Femur (tissue), 1 donor: ENCODE data around the gene NUSAP1.
A peak's percentile ranks its signal among the peaks of the same experiment; 100 is the strongest.
"Not testable (repeated sequence)": the region's sequence is repeated elsewhere in the genome, so short reads cannot be mapped to it uniquely, and the experiment has no call there.

Source experiments
- DNase-seq: peaks from one replicate; pipeline ENCODE4 v3.0.0-alpha.2; 2017

NUSAP1 gene, protein sequence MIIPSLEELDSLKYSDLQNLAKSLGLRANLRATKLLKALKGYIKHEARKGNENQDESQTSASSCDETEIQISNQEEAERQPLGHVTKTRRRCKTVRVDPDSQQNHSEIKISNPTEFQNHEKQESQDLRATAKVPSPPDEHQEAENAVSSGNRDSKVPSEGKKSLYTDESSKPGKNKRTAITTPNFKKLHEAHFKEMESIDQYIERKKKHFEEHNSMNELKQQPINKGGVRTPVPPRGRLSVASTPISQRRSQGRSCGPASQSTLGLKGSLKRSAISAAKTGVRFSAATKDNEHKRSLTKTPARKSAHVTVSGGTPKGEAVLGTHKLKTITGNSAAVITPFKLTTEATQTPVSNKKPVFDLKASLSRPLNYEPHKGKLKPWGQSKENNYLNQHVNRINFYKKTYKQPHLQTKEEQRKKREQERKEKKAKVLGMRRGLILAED

DNA sequence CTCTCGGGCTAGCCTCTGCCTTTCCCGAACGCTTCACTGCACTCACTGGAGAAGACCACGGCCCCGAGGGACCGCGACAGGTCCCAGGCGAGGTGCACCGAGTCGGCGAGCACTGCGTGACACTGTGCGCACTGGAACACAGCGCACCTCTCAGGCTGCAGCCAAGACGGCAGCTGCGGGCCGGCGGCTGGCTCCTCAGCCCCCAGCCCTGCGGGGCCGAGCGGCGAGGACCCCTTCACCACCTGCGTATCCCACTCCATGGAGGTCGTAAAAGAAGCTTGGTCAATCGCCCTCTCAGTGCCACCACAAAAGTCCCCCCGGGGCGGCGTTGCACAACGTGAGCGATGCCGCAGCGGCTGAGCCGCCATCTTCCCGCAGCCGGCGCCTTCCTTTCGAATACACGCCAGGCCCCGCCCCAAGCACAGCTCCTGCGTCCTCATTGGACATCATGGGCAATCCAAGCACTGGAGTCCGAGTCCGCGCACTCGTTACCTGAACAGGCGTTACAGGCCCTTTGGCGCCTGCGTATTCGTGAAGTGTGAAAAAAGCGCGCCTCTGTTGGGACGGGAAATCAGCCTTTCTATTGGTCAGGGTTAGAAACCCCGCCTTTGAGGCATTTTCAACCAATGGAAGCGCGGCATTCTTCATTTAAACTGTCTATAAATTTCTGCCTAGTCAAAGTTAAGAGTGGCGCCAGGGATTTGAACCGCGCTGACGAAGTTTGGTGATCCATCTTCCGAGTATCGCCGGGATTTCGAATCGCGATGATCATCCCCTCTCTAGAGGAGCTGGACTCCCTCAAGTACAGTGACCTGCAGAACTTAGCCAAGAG lies at the start of gene NUSAP1, which contains the start of gene OIP5:
Gene NUSAP1 (plus strand): TSS at position 688 of the 832 bp plus-strand sequence. CDS start 77 bp downstream, at position 765.
Gene OIP5 (minus strand): TSS at position 398 of the 832 bp plus-strand sequence. CDS start 30 bp downstream, at position 368.
- DNase-seq: peak; percentile 99

DNA sequence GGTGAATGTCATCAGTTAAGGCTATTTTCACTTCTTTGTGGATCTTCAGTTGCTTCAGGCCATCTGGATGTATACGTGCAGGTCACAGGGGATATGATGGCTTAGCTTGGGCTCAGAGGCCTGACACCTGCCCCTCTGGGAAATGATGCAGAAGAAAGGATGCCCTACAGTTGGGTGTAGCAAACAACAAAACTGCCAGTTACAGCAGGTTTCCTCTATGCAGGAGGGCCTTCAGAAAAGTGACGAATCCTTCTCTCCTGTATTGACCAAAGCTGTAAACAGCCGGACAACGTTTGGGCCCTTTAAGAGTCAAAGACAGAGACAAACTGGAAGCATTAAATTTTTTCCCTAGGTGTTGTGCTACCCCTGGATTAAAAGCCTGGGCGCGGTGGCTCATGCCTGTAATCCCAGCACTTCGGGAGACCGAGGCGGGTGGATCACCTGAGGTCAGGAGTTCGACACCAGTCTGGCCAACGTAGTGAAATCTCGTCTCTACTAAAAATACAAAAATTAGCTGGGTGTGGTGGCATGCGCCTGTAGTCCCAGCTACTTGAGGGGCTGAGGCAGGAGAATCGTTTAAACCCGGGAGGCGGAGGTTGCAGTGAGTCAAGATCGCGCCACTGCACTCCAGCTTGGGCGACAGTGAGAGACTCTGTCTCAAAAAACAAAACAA lies 49.6 kb upstream of the NUSAP1 start:
- DNase-seq: peak; percentile 25

DNA sequence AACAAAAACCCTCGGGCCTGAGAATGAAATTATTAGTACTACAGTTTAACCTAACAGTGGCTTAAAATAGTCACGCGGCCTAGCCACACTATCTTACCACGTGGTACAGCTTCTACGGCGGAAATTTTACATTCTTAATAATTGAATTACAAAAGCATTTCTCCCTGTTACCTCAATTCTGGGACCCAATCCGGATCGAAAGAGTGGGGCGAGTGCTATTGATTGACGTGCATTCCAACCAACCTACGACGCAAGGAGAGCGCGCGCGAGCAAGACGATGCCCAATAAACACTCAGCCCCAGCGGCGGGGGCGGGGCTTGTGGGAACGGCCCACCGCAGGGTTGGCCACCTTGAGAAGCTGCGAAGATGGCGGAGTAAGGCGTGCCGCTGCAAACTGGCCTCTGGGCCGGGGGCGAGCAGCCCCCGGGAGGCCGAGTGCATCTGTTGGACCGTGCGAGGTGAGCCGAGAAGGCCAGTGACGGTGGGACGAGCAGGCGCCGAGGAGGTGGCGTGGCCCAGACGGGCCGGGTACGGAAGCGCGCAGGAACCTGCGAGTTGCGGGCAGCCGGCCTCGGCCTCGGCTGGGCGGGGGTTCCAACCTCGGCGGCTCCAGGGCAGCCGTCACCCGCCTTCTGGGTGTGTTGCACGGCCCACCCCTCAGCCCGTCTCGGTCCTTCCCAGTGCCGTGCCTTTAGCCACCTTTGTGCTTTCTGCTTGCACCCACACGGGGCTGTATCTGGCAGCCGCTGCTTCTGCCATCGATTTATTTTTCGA lies 48.8 kb upstream of the NUSAP1 start:
- DNase-seq: peak; percentile 99

DNA sequence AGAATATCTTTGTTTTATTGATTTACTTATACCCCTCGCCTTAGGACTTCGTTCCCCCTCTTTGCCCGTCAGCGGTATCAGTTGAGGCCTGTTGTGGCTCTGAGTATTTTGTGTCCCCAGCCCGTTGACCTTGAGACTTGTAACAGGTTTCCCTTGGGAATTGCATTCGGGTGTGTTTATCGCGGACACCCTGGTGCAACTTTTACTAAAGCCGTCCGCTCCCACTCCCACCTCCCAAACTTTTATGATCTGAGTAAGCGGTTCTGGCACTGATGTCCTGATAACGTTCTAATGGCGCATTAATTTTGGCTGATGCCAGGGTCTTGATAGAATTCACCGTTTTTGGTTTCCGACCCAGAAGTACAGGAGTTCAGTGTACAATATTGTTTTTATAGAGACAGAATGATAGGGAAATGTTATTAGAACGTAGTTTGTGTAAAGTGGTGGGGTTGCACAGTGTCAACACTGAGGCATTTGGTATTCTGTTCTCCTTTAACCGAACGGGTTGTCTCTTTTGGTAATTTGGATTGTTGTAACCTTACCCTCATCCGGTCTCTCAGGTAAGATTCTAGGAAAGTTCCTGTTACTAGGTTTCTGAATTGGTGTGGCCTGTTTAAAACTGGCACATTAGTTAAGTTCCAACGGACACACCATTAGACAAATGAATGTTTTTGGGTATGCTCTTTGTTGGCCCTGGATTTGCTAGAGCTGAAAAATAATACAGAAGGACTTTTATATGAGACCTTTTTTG lies 48.1 kb upstream of the NUSAP1 start:
- peak; percentile 37 for DNase-seq

DNA sequence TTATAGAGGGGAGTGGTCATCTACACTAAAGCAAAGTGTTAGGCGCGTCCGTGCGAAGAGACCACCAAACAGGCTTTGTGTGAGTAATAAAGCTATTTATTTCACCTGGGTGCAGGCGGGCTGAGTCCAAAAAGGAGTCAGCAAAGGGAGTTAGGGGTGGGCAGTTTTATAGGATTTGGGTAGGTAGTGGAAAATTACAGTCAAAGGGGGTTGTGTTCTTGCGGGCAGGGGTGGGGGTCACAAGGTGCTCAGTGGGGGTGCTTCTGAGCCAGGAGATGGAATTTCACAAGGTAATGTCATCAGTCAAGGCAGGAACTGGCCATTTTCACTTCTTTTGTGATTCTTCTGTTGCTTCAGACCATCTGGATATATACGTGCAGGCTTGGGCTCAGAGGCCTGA lies 47.4 kb upstream of the NUSAP1 start:
- DNase-seq: no peak

DNA sequence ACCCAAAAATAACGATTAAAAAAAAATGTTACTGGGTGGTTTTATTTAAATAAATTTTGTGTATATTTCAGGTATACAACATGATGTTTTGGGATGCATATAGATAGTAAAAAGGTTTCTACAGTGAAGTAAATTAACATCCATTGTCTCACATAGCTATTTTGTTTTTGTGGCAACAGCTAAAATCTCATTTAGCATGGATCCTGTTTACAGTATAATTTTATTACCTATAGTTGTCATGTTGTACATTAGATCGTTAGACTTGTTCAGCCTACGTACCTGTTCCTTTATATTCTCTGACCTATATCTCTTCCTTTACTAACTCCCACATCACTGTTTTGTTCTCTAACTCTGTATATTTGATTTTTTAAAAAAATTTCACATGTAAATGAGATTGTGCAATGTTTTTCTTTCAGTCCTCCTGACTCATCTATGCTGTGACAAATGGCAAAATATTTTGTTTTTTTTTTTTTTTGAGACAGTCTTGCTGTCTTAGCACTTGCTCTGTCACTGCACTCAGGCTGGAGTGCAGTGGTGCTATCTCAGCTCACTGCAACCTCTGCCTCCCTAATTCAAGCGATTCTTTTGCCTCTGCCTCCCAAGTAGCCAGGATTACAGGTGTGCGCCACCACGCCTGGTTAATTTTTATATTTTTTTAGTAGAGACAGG lies 45.9 kb upstream of the NUSAP1 start:
- no peak for DNase-seq

DNA sequence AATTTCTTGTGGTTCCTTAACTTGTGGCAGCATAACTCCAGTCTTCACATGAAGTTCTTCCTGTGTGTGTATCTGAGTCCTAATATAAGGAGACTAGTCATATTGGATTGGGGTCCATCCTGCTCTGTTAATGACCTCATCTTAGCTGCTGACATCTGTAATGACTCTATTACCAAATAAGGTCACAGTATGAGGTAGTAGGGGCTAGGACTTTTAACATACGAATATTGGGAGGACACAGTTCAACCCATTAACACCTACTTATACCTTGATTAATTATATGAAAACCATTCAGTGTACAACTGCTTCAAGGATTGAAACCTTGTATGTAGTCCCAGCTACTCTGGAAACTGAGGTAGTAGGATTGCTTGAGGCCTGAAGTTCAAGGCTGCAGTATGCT lies 44.2 kb upstream of the NUSAP1 start:
- no peak for DNase-seq

DNA sequence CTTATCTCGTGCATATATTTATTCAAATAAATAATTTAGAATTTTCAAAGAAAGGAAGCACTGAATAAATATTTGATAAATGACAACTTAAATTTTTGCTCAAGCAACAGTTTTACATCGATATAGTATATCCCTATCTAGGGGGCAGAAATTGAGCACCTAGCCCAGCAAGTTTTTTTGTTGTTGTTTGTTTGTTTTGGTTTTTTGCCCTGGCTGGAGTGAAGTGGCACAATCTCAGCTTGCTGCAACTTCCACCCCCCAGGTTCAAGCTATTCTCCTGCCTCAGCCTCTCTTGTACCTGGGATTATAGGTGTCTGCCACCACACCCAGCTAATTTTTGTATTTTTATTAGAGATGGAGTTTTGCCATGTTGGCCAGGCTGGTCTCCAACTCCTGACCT lies 42.7 kb upstream of the NUSAP1 start:
- DNase-seq: no peak

DNA sequence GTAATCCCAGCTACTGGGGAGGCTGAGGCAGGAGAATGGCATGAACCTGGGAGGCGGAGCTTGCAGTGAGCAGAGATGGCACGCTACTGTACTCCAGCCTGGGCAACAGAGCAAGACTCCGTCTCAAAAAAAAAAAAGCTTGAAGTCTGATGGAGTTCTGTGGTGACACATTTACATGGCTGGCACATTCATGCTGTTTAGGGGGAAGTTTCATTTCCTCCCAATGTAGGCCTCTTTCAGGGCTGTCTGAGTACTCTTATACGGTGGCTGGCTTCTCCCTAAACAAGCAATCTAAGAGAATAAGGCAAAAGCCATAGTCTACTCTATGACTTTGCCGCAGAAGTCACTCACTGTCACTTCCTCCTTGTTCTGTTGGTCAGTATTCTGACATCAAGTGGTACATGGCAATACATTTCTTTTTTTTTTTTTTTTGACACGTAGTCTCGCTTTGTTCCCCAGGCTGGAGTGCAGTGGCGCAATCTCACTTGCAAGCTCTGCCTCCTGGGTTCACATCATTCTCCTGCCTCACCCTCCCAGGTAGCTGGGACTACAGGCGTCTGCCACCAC lies 41.5 kb upstream of the NUSAP1 start:
- DNase-seq: no peak

DNA sequence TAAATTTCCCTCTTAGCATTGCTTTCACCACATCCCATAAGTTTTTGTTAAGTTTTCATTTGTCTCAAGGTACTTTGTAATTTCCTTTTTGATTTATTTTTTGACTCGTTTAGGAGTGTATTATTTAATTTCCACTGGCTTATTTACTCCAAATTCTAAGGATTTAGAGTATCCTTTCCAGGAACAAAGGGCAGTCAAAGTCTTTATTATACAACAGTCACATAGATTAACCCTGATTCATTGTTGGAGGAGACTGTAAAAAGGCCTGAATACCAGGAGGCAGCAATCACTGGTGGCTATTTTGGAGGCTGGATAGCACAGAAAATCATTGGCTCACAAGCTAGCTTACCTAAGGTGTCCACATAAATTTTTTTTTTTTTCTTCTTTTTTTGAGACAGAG lies 40.2 kb upstream of the NUSAP1 start:
- no peak for DNase-seq

DNA sequence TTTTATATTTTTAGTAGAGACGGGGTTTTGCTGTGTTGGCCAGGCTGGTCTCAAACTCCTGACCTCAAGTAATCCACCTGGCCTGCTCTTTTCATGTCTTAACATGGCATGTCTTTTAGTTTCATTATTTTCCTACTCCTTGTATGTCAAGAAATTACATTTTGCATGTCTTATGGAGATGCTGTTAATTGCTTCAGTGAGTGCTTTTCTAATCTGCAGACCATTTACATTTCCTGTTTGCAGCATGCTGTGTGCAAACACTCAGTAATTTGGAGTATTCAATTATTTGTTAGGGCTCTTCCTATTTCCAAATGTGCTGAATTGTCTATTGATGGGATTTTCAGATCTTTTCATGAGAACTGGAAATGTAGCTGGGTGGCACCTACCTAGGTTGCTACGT lies 31.5 kb upstream of the NUSAP1 start:
- not testable (repeated sequence) for DNase-seq

DNA sequence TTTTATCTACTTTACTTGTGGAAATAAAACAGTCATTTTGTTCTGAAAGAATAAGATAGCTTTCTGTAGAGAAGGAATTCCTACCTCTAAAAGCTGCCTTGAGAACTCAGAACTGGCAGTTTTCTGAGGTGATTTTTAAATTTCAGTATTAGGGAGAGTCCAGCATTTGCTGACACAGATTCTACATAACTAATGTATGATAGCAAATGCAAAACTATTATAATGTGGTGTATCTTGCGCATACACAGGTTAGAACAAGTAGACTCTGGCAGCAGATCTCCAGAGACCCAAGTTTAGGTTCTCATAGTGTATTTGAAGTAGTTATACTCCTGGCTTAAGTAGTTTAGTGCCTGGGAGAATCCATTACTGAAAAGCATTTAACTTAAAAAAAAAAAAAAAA lies 31.1 kb upstream of the NUSAP1 start:
- no peak for DNase-seq

DNA sequence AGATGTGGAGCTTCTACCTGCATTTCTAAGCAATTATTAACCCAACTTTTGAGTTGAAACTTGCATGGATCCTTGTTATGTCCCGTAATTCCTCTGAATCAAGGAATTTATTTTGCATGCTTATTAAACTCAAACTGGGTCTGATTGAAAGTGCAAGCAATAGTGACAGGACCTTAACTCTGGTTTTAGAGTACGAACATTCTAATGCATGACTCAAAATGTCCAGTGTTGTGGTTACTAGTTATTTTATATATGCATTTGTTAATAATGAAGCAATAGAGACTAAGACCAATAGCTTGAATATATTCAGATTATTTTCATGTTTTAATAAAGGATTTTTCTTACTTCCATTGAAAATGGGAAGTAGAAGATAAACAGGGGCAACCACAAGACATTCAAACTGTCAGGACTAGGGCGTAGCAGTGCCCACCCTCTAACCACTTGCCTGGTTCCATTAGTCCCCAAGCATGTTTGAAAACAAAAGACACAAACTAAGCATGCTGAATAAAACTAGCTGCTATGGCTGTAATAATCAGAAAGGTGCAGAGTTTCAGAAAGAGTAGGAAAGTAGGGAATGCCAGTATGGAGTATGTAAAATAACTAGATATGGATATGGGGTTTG lies 28.4 kb upstream of the NUSAP1 start:
- no peak for DNase-seq

DNA sequence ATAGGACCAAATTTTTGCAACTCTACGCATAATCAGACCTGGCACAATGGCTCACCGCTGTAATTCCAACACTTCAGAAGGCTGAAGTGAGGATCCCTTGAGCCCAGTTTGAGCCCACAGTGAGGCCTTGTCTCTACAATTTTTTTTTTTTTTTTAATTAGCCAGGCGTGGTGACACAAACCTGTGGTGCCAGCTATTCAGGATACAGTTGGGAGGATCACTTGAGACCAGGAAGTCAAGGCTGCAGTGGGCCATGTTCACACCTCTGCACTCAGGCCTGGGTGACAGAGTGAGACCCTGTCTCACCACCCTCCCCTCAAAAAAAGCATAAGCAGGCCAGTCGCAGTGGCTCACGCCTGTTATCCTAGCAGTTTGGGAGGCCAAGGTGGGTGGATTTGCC lies 25.0 kb upstream of the NUSAP1 start:
- no peak for DNase-seq

DNA sequence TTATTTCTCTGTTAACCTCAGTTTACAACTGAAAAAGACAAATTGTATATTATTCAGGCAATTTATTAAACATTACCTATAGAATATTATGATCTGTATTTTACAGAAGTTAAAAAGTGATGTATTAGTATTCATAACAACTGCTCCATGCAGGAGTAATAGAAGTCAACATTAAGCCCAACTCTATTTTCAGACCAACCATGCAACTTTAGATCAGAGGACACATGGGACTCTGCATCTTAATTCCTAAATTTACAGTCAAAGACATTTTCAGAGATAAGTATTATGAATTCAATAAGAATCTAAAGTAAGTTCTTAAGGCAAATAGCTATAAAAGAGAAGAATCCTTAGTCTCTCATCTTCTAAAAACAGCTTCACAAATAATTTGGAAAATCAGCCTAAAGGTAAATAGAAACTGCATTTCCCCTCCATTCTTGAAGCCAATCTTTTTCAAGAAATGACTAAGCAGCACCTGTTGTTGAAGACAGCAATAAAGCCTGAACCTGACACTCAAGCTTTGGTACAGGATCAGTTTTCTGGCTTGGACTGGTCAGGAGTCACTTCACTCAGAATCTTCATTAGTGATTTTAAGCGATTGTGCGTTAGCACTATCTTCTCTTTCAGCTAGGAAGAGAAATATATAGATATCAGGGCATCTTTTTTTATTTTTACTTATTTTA lies 23.3 kb upstream of the NUSAP1 start:
- no peak for DNase-seq

DNA sequence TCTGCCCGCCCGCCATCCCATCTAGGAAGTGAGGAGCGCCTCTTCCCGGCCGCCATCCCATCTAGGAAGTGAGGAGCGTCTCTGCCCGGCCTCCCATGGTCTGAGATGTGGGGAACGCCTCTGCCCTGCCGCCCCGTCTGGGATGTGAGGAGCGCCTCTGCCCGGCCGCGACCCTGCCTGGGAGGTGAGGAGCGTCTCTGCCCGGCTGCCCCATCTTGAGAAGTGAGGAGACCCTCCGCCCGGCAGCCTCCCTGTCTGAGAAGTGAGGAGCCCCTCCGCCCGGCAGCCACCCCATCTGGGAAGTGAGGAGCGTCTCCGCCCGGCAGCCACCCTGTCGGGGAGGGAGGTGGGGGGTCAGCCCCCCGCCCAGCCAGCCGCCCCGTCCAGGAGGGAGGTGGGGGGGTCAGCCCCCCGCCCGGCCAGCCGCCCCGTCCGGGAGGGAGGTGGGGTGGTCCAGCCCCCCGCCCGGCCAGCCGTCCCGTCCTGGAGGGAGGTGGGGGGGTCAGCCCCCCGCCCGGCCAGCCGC lies 11.8 kb upstream of the NUSAP1 start:
- not testable (repeated sequence) for DNase-seq

DNA sequence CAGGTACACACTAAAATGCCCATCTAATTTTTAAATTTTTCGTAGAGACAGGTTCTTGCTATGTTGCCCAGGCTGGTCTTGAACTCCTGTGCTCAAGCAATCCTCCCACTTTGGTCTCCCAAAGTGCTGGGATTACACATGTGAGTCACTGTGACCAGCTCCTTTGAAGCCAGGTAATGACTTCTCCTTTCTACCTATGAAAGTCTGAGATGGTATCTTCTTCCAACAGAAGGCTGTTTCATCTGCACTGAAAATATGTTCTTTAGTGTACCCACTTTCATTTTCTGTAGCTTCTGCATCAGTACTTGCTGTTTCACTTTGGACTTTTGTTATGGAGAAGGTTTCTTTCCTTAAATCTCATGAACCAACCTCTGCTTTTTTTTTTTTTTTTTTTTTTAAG lies 9.1 kb upstream of the NUSAP1 start:
- no peak for DNase-seq

DNA sequence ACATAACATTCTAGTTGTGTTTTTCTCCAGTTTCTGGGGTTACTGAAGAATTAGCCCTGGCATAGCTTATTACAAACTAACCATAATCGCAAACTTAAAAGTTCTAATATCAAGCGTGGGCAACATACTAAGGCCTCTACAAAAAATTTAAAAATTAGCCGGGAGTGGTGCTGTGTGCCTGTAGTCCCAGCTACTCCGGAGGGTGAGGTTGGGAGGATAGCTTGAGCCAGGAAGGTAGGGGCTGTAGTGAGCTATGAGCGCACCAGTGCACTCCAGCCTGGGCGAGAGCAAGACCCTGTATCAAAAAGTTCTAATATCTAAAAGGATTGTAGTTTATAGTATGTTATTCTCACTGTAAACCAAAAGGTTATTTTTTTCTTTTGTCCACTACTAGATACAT lies 1.4 kb upstream of the NUSAP1 start:
- no peak for DNase-seq

DNA sequence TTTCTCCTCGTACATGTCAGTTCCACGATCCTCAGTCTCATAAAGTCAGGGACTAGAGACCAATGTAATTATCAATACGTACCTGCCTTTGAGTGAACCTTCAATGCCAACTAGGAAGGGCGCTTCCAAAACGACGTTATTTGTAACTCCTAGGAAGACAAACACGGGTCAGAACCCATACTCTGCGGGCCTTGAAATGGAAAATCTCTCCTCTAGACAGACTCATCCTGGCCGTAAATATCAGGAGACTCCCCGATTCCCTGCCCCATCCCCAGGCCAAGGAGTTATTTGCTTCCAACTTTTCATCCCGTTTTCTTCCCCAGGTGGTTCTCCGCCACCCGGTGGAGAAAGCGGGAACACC lies 868 bp upstream of the NUSAP1 start:
- DNase-seq: no peak
